WI38 (cell line): ENCODE data around the gene EXOC4.

Source experiments
- H3K4me3 ChIP-seq: 2 replicates; pipeline ENCODE4 v1.5.1; 2011; ENCODE audit warnings: low read depth, mild to moderate bottlenecking, control low read depth, low read length
- TF ChIP-seq, protein P1 (sequence below): IDR thresholded peaks from 2 replicates; pipeline ENCODE4 v1.5.1; 2012; ENCODE audit warnings: low read depth, mild to moderate bottlenecking, control low read depth, low read length

EXOC4 gene

DNA sequence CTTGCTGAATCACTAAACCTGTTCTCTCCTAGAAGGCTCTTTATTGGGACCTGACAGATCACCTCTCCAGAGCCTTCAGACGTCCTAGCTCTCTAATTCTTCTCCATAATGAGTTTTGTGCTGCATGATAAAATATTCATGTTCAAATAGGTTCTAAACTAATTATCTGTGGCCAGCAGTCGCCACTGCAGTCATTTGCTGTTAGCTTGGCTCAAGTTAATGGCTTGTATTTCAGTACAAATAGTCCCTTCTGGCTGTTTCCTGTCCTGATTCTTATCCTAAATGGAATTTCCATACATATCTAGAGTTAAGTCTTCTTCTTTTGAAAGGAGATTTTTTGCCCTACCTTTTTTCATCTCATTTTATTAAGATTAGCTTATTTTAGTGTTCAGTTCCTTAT, 303.2 kb downstream of the EXOC4 start:
- H3K4me3 ChIP-seq = no peak overlapping the region
- TF ChIP-seq, protein P1, sequence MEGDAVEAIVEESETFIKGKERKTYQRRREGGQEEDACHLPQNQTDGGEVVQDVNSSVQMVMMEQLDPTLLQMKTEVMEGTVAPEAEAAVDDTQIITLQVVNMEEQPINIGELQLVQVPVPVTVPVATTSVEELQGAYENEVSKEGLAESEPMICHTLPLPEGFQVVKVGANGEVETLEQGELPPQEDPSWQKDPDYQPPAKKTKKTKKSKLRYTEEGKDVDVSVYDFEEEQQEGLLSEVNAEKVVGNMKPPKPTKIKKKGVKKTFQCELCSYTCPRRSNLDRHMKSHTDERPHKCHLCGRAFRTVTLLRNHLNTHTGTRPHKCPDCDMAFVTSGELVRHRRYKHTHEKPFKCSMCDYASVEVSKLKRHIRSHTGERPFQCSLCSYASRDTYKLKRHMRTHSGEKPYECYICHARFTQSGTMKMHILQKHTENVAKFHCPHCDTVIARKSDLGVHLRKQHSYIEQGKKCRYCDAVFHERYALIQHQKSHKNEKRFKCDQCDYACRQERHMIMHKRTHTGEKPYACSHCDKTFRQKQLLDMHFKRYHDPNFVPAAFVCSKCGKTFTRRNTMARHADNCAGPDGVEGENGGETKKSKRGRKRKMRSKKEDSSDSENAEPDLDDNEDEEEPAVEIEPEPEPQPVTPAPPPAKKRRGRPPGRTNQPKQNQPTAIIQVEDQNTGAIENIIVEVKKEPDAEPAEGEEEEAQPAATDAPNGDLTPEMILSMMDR = no peak

DNA sequence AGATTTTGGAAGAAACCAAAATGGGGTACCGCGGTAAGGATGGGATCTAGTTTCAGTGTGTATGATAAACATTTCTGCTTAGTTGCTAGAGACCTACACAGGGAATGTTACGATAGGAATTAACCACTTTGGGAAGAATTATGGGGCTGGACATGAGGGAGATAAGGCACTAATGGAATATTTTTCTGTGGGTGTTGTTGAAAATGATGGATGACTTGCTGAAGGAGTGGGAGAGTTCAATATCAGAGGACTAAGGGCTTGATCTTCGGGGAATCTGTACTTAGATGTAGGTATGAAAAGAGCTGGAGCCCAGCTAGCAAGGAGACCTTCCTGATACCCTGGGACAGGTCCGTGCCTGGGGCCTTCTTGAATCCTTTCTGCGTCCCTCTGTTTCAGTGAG, 303.7 kb downstream of the EXOC4 start:
- TF ChIP-seq, protein P1 = no peak
- no peak overlapping the region for H3K4me3 ChIP-seq

GRCh38 chr7:133560900-133561299, 308.0 kb downstream of the EXOC4 start:
- H3K4me3 ChIP-seq = no peak overlapping the region
- TF ChIP-seq, protein P1 = no peak

DNA sequence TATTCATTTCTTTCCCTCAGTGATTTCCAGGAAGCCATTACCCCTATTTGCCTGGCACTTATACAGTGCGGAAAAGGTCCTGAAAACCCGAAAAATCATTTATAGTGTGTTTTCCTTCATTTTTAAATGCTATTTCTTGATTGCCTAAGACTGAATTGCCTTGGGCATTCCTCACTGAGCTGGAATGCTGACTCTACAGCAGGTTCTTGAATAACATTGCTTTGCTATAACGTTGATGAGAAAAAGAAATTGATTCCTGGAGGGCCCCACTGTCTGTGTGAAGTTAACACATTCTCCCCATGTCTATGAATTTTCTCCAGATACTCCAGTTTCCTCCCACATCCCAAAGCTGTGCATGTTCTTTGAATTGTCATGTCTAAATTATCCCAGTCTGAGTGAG, 308.5 kb downstream of the EXOC4 start:
- H3K4me3 ChIP-seq = no peak overlapping the region
- TF ChIP-seq, protein P1 = no peak

GRCh38 chr7:133562621-133563020, 309.7 kb downstream of the EXOC4 start:
- TF ChIP-seq, protein P1 = no peak
- H3K4me3 ChIP-seq = no peak overlapping the region

- TF ChIP-seq, protein P1 = no peak
- H3K4me3 ChIP-seq = no peak overlapping the region
Measured at GRCh38 chr7:133563251-133563650, 310.4 kb downstream of the EXOC4 start.

GRCh38 chr7:133564484-133564883, 311.6 kb downstream of the EXOC4 start:
- no peak overlapping the region for H3K4me3 ChIP-seq
- TF ChIP-seq, protein P1 = no peak
